GM19239 (cell line): Measurements from ENCODE around the gene NT5C1B.

ENCODE experiments used
- DNase-seq: peaks from one replicate; pipeline ENCODE4 v3.0.0; 2011; ENCODE audit warnings: low spot score; ENCODE audit not compliant: insufficient read length
- FAIRE-seq: peaks from 2 replicates; lab custom pipeline; 2011; peaks lifted over from hg19 to GRCh38; lab: Jason Lieb, UNC

The NT5C1B gene

GRCh38 chr2:18557121-18557520, 32.2 kb downstream of the NT5C1B start:
- DNase-seq (no peak), FAIRE-seq (no peak)

- FAIRE-seq: no peak
- no peak for DNase-seq
Observed at GRCh38 chr2:18552351-18553077, 36.9 kb downstream of the NT5C1B start.

- DNase-seq (no peak), FAIRE-seq (no peak)
Observed at GRCh38 chr2:18551623-18552022, 37.7 kb downstream of the NT5C1B start.

- FAIRE-seq (no peak), DNase-seq (no peak)
Observed at GRCh38 chr2:18551169-18551568, 38.2 kb downstream of the NT5C1B start.

- no peak for DNase-seq
Observed at GRCh38 chr2:18550433-18550832, 38.9 kb downstream of the NT5C1B start.

GRCh38 chr2:18549083-18549482, 40.3 kb downstream of the NT5C1B start:
- FAIRE-seq: no peak
- DNase-seq: no peak

More at GRCh38 chr2:18550433-18550832, 38.9 kb downstream of the NT5C1B start:
- no peak for FAIRE-seq

- FAIRE-seq (no peak), DNase-seq (no peak)
Observed at GRCh38 chr2:18548621-18549020, 40.7 kb downstream of the NT5C1B start.

- FAIRE-seq (peak; percentile 4), DNase-seq (no peak)
Observed at GRCh38 chr2:18546567-18546966, 42.8 kb downstream of the NT5C1B start.

GRCh38 chr2:18545384-18545783, 44.0 kb downstream of the NT5C1B start:
- FAIRE-seq (no peak), DNase-seq (no peak)

GRCh38 chr2:18544171-18544570, 45.2 kb downstream of the NT5C1B start:
- no peak for FAIRE-seq

GRCh38 chr2:18540872-18541271, 48.5 kb downstream of the NT5C1B start:
- FAIRE-seq: no peak
- no peak for DNase-seq

More at GRCh38 chr2:18544171-18544570, 45.2 kb downstream of the NT5C1B start:
- no peak for DNase-seq

- no peak for DNase-seq
- no peak for FAIRE-seq
Observed at GRCh38 chr2:18536697-18537096, 52.7 kb downstream of the NT5C1B start.

- DNase-seq: no peak
- FAIRE-seq: no peak
Observed at GRCh38 chr2:18536100-18536499, 53.3 kb downstream of the NT5C1B start.

- DNase-seq (no peak), FAIRE-seq (no peak)
Observed at GRCh38 chr2:18531194-18531593, 58.2 kb downstream of the NT5C1B start.

GRCh38 chr2:18527822-18528221, 61.5 kb downstream of the NT5C1B start:
- FAIRE-seq (no peak), DNase-seq (no peak)

GRCh38 chr2:18527326-18527725, 62.0 kb downstream of the NT5C1B start:
- FAIRE-seq (no peak), DNase-seq (no peak)

- no peak for FAIRE-seq
- no peak for DNase-seq
Observed at GRCh38 chr2:18526429-18526828, 62.9 kb downstream of the NT5C1B start.

- FAIRE-seq: no peak
Observed at GRCh38 chr2:18525852-18526251, 63.5 kb downstream of the NT5C1B start.

GRCh38 chr2:18525236-18525635, 64.1 kb downstream of the NT5C1B start:
- DNase-seq (no peak), FAIRE-seq (no peak)

More at GRCh38 chr2:18525852-18526251, 63.5 kb downstream of the NT5C1B start:
- DNase-seq: no peak

- no peak for FAIRE-seq
- no peak for DNase-seq
Observed at GRCh38 chr2:18522484-18523146, 66.8 kb downstream of the NT5C1B start.
